OCI-LY1 (cell line): ENCODE measurements around the gene QSER1.

Experiments used
- H2AFZ ChIP-seq: fragments of 200-600 bp; sonication (generic), shearing (Covaris generic); 2 replicates; pipeline ENCODE4 v1.6.0; 2014; ENCODE audit warnings: antibody characterized with exemption, mild to moderate bottlenecking, low read length
- H3F3A ChIP-seq: fragments of 200-600 bp; sonication (generic), shearing (Covaris generic); 2 replicates; pipeline ENCODE4 v1.6.0; 2014; ENCODE audit warnings: mild to moderate bottlenecking, antibody characterized with exemption, low read length, moderate library complexity; ENCODE audit not compliant: insufficient read depth
- H3K27ac ChIP-seq: fragments of 200-600 bp; sonication (generic); 2 replicates; pipeline ENCODE4 v1.5.1; 2014; ENCODE audit warnings: low read length, mixed run types, mild to moderate bottlenecking, low read depth; ENCODE audit not compliant: poor library complexity, severe bottlenecking
- H3K27me3 ChIP-seq: fragments of 200-600 bp; sonication (generic); 2 replicates; pipeline ENCODE4 v1.6.0; 2014; ENCODE audit warnings: antibody characterized with exemption, mild to moderate bottlenecking, low read length, moderate library complexity; ENCODE audit not compliant: insufficient read depth
- H3K36me3 ChIP-seq: fragments of 200-600 bp; sonication (generic); 2 replicates; pipeline ENCODE4 v1.6.1; 2014; ENCODE audit warnings: mild to moderate bottlenecking, antibody characterized with exemption, low read length, moderate library complexity, mixed read lengths; ENCODE audit not compliant: insufficient read depth
- H3K4me1 ChIP-seq: fragments of 200-600 bp; sonication (generic); 2 replicates; pipeline ENCODE4 v1.5.1; 2014; ENCODE audit warnings: mild to moderate bottlenecking, low read length, moderate library complexity; ENCODE audit not compliant: insufficient read depth, severe bottlenecking
- H3K4me2 ChIP-seq: fragments of 200-600 bp; sonication (generic), shearing (Covaris generic); 2 replicates; pipeline ENCODE4 v1.6.1; 2014; ENCODE audit warnings: low read length
- H3K4me3 ChIP-seq: fragments of 200-600 bp; sonication (generic); 2 replicates; pipeline ENCODE4 v1.5.1; 2014; ENCODE audit warnings: low read length, low read depth, mild to moderate bottlenecking, mixed read lengths; ENCODE audit not compliant: poor library complexity, severe bottlenecking
- H3K79me2 ChIP-seq: fragments of 200-600 bp; shearing (Covaris generic); 2 replicates; pipeline ENCODE4 v1.6.1; 2016; ENCODE audit warnings: mixed run types, low read length, mixed read lengths; ENCODE audit not compliant: insufficient read depth
- H3K9ac ChIP-seq: fragments of 200-600 bp; sonication (generic), shearing (Covaris generic); 2 replicates; pipeline ENCODE4 v1.6.1; 2014; ENCODE audit warnings: mild to moderate bottlenecking, low read length, mixed read lengths
- H3K9me2 ChIP-seq: fragments of 200-600 bp; sonication (generic), shearing (Covaris generic); 2 replicates; pipeline ENCODE4 v1.6.1; 2014; ENCODE audit warnings: low read depth, mild to moderate bottlenecking, low read length, mixed read lengths
- H3K9me3 ChIP-seq: fragments of 200-600 bp; shearing (Covaris generic); 2 replicates; pipeline ENCODE4 v1.6.1; 2014; ENCODE audit warnings: low read length, mixed read lengths
- H4K20me1 ChIP-seq: fragments of 200-600 bp; sonication (generic), shearing (Covaris generic); 2 replicates; pipeline ENCODE4 v1.6.0; 2016; ENCODE audit warnings: mild to moderate bottlenecking, low read length; ENCODE audit not compliant: insufficient read depth
- CTCF ChIP-seq: fragments of 200-600 bp; sonication (generic), shearing (Covaris generic); IDR thresholded peaks from 2 replicates; pipeline ENCODE4 v1.5.1; 2017; ENCODE audit warnings: mild to moderate bottlenecking, antibody characterized with exemption, low read length, moderate library complexity, mixed read lengths
- EZH2 ChIP-seq: fragments of 200-600 bp; sonication (generic), shearing (Covaris generic); IDR thresholded peaks from 2 replicates; pipeline ENCODE4 v1.8.0; 2017; ENCODE audit warnings: borderline replicate concordance, mixed run types, mild to moderate bottlenecking, antibody characterized with exemption, low read length, moderate library complexity, mixed read lengths

Gene QSER1

GRCh38 chr11:32982626-32983025 lies 90.0 kb downstream of the QSER1 start:
- TF ChIP-seq EZH2 (no peak), CTCF (no peak)
- no peaks in the 10 kb centered on the region for H3K4me1 ChIP-seq
- H3K27me3 ChIP-seq: no peaks in the 10 kb centered on the region
- H3K79me2 ChIP-seq: no peaks in the 10 kb centered on the region
- no peak overlapping the region for H3K9ac ChIP-seq
- no peaks in the 10 kb centered on the region for H4K20me1 ChIP-seq
- H2AFZ ChIP-seq: no peak overlapping the region
- H3K27ac ChIP-seq: no peak overlapping the region
- H3K4me3 ChIP-seq: no peak overlapping the region
- no peaks in the 10 kb centered on the region for H3K9me3 ChIP-seq
- peaks cover 12% of the 10 kb centered on the region; the same call in 1 of the 2 replicates for H3K36me3 ChIP-seq
- no peaks in the 10 kb centered on the region for H3F3A ChIP-seq
- no peak overlapping the region for H3K4me2 ChIP-seq
- no peaks in the 10 kb centered on the region for H3K9me2 ChIP-seq

GRCh38 chr11:32983506-32983905 lies 90.9 kb downstream of the QSER1 start:
- Histone ChIP-seq H3K9me3 (no peaks in the 10 kb centered on the region), H4K20me1 (no peaks in the 10 kb centered on the region), H3K4me2 (no peak overlapping the region), H3F3A (no peaks in the 10 kb centered on the region), H2AFZ (no peak overlapping the region), H3K27ac (no peak overlapping the region), H3K27me3 (no peaks in the 10 kb centered on the region), H3K79me2 (no peaks in the 10 kb centered on the region), H3K9ac (no peak overlapping the region), H3K36me3 (peaks cover 5% of the 10 kb centered on the region; the same call in 1 of the 2 replicates), H3K9me2 (no peaks in the 10 kb centered on the region), H3K4me3 (no peak overlapping the region), H3K4me1 (no peaks in the 10 kb centered on the region)
- no peak for TF ChIP-seq CTCF
- no peak for TF ChIP-seq EZH2

GRCh38 chr11:32985600-32985999 lies 93.0 kb downstream of the QSER1 start:
- Histone ChIP-seq H3K9me3 (no peaks in the 10 kb centered on the region), H3K4me1 (no peaks in the 10 kb centered on the region), H4K20me1 (no peaks in the 10 kb centered on the region), H3K4me2 (no peak overlapping the region), H3F3A (no peaks in the 10 kb centered on the region), H3K4me3 (no peak overlapping the region), H3K36me3 (no peaks in the 10 kb centered on the region), H3K9me2 (no peaks in the 10 kb centered on the region), H3K79me2 (no peaks in the 10 kb centered on the region), H3K9ac (no peak overlapping the region), H3K27ac (no peak overlapping the region), H2AFZ (no peak overlapping the region), H3K27me3 (no peaks in the 10 kb centered on the region)
- TF ChIP-seq CTCF (no peak), EZH2 (no peak)
